Effector memory CD8-positive, alpha-beta T cell (primary cell): ENCODE measurements around the gene EEIG1.

Source experiments
- ATAC-seq: fragments of 150-1000 bp; cut with Tn5 transposase; replicated peaks from 2 replicates; pipeline ENCODE4 v1.10.0; 2021; ENCODE audit warnings: mild to moderate bottlenecking, moderate library complexity
- DNase-seq, 3 experiments: peaks; one replicate each; pipeline ENCODE4 v3.0.0; 2021
- H3K27ac Mint-ChIP-seq, 2 donors: one replicate each; pipeline ENCODE4 v1.8.0; 2022; ENCODE audit warnings: mild to moderate bottlenecking in 2 of 2, mixed read lengths in 2 of 2, moderate library complexity in 2 of 2
- H3K27me3 Mint-ChIP-seq, 2 donors: one replicate each; pipeline ENCODE4 v1.8.0; 2022; ENCODE audit warnings: mixed read lengths in 2 of 2
- H3K36me3 Mint-ChIP-seq: one replicate; pipeline ENCODE4 v1.8.0; 2022; ENCODE audit warnings: mild to moderate bottlenecking, moderate library complexity, mixed read lengths; ENCODE audit not compliant: insufficient read depth
- H3K4me1 Mint-ChIP-seq, 2 donors: one replicate each; pipeline ENCODE4 v1.8.0; 2022; ENCODE audit warnings: low read depth in 2 of 2, mixed read lengths in 2 of 2
- H3K4me3 Mint-ChIP-seq, 2 donors: one replicate each; pipeline ENCODE4 v1.8.0; 2022; ENCODE audit warnings: mild to moderate bottlenecking in 2 of 2, mixed read lengths in 2 of 2, moderate library complexity in 2 of 2
- H3K9me3 Mint-ChIP-seq, 2 donors: one replicate each; pipeline ENCODE4 v1.8.0; 2022; ENCODE audit warnings: mixed read lengths in 2 of 2

EEIG1 gene

DNA sequence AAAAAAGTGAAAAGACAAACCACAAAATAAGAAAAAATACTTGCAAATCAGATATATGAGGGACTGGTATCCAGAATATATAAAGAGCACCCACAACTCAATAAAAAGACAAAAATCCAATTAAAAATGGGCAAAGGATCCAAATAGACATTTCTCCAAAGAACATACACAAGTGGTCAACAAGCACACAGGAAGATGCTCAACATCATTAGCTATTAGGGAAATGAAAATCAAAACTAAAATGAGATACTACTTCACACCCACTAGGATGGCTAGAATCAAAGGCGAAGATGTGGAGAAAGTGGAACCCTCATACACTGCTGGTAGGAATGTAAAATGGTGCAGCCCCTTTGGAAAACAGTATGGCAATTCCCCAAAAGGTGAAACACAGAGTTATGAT, 22.1 kb downstream of the EEIG1 start:
- H3K27me3 Mint-ChIP-seq, result no peaks in the 10 kb centered on the region
- peak overlapping the region; percentile 63 to 71 for H3K27ac Mint-ChIP-seq
- no peak overlapping the region for H3K4me3 Mint-ChIP-seq
- H3K36me3 Mint-ChIP-seq, result peaks cover 59% of the 10 kb centered on the region
- DNase-seq (no peak), ATAC-seq (no peak)
- no peaks in the 10 kb centered on the region for H3K9me3 Mint-ChIP-seq
- H3K4me1 Mint-ChIP-seq, result peaks cover 63 to 79% of the 10 kb centered on the region in 2 donors

DNA sequence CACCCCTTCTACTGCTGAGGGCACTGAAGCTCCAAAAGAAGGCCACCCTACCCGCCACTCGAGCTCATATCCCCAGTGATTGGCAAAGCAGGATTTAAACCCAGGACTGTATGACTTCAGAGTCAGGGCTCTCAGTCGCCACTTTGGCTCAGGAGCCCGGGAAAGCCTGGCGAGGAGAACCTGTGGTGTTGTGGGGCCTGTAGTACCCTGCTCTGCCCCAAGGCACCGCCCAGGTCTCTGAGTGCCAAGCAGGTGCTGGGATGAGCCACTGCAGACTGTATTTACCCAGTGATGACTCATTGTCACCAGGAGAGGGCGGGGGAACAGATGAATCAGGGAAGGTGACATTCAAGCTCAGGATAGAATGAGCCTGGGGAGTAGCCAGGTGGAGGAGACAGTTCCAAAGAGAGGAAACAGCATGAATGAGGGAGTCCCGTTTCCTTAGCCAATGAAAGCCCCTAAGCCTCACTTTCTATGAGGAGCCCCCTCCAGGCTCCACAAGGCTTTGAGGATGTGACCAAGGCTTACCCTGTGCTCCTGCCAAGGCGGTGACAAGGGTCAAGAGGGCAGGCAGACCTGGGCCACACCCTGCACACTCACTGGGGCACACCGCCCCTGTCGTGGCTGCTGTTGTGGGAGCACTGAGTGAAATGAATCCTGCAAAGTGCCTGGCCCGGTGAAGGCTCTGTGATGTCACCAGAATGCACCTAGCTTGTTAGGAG, 25.3 kb downstream of the EEIG1 start:
- Mint-ChIP-seq H3K27me3 (no peaks in the 10 kb centered on the region), H3K27ac (peak overlapping the region; percentile 30 to 85)

GRCh38 chr9:127954831-127955293, 25.9 kb downstream of the EEIG1 start:
- Mint-ChIP-seq H3K36me3 (peaks cover 71% of the 10 kb centered on the region), H3K27ac (peak overlapping the region; percentile 30 to 85), H3K4me3 (peak overlapping the region; percentile 56 to 67), H3K4me1 (peaks cover 38 to 57% of the 10 kb centered on the region in 2 donors), H3K9me3 (no peaks in the 10 kb centered on the region), H3K27me3 (no peaks in the 10 kb centered on the region)
- no peak for ATAC-seq
- no peak for DNase-seq

More for the DNA sequence above, 25.3 kb downstream of the EEIG1 start:
- H3K36me3 Mint-ChIP-seq, result peaks cover 67% of the 10 kb centered on the region
- H3K4me3 Mint-ChIP-seq, result peak overlapping the region; percentile 56 to 67
- DNase-seq (peak; percentile 58 to 68 (median 64)), ATAC-seq (peak; percentile 94)
- H3K4me1 Mint-ChIP-seq, result peaks cover 41 to 59% of the 10 kb centered on the region in 2 donors
- no peaks in the 10 kb centered on the region for H3K9me3 Mint-ChIP-seq

DNA sequence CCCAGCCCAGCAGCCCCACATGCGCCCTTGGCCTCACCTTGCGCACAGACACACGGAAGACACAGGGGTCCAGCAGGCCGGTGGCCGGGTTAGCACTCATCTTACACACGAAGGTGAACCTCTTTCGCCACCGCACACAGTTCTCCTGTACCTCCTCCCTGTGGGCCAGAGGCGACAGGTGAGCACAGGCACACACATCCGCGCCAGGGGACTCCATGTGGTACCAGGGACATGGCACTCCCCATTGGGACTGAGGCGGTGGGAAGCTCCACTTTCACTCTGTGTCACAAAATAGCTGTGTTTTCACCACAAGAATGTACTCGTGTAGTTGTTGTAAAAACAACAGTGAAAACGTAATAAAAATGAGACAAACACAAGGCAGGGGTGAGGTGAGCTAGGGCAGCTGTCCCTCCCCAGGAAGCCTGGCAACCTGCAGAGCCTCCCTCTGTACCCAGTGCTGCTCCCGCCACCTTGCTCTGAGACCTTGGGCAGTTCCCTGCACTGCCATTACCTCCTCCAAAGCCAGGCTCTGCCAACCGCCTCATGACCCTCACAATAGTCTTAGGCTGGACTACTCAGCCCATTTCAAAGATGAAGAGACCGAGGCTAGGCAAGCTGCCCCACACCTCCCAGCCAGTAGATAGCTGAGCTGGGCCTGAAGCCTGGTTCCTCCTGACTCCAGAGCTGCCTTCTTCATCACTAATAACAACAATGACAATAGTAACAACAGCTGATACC, 26.9 kb downstream of the EEIG1 start:
- no peaks in the 10 kb centered on the region for H3K9me3 Mint-ChIP-seq
- H3K27ac Mint-ChIP-seq, result peak overlapping the region in 1 of 2 donors; percentile 85
- ATAC-seq, result no peak
- H3K27me3 Mint-ChIP-seq, result no peaks in the 10 kb centered on the region
- H3K4me1 Mint-ChIP-seq, result peaks cover 31 to 49% of the 10 kb centered on the region in 2 donors
- DNase-seq, result no peak
- peaks cover 76% of the 10 kb centered on the region for H3K36me3 Mint-ChIP-seq
- peak overlapping the region in 1 of 2 donors; percentile 56 for H3K4me3 Mint-ChIP-seq

DNA sequence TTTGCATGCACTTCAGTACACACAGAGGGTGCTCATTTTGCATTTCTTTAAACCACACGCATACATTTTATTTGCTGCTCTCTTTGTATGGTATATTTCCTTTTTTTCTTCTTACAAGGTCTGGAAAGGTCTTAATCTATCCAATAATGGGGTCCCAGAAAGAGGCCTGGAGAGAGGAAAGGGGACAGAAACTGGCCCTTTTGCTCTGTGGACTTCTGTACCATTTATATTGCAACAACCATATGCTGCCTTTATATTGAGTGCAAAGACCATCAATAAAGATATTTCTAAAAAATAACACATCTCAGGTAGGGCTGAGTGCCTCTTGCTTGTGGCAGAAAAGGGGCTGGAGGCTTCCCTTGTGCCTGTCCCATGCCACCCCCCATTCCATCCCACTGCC, 27.6 kb downstream of the EEIG1 start:
- ATAC-seq (no peak), DNase-seq (no peak)
- peaks cover 31 to 46% of the 10 kb centered on the region in 2 donors for H3K4me1 Mint-ChIP-seq
- H3K9me3 Mint-ChIP-seq, result no peaks in the 10 kb centered on the region
- no peak overlapping the region for H3K4me3 Mint-ChIP-seq
- H3K27ac Mint-ChIP-seq, result peak overlapping the region in 1 of 2 donors; percentile 85
- no peaks in the 10 kb centered on the region for H3K27me3 Mint-ChIP-seq
- peaks cover 77% of the 10 kb centered on the region for H3K36me3 Mint-ChIP-seq

- H3K27me3 Mint-ChIP-seq, result no peaks in the 10 kb centered on the region
- no peaks in the 10 kb centered on the region for H3K9me3 Mint-ChIP-seq
- H3K36me3 Mint-ChIP-seq, result peaks cover 91% of the 10 kb centered on the region
- peak overlapping the region; percentile 81 to 82 for H3K27ac Mint-ChIP-seq
- ATAC-seq (no peak), DNase-seq (no peak)
- peaks cover 26 to 40% of the 10 kb centered on the region in 2 donors for H3K4me1 Mint-ChIP-seq
- no peak overlapping the region for H3K4me3 Mint-ChIP-seq
Measured at GRCh38 chr9:127950513-127951289, 30.1 kb downstream of the EEIG1 start.

- peaks cover 20 to 33% of the 10 kb centered on the region in 2 donors for H3K4me1 Mint-ChIP-seq
- H3K36me3 Mint-ChIP-seq, result peaks cover 91% of the 10 kb centered on the region
- DNase-seq (no peak), ATAC-seq (no peak)
- H3K27ac Mint-ChIP-seq, result peak overlapping the region; percentile 38 to 81
- no peaks in the 10 kb centered on the region for H3K9me3 Mint-ChIP-seq
- H3K4me3 Mint-ChIP-seq, result no peak overlapping the region
- no peaks in the 10 kb centered on the region for H3K27me3 Mint-ChIP-seq
Measured at GRCh38 chr9:127949827-127950512, 30.8 kb downstream of the EEIG1 start.

DNA sequence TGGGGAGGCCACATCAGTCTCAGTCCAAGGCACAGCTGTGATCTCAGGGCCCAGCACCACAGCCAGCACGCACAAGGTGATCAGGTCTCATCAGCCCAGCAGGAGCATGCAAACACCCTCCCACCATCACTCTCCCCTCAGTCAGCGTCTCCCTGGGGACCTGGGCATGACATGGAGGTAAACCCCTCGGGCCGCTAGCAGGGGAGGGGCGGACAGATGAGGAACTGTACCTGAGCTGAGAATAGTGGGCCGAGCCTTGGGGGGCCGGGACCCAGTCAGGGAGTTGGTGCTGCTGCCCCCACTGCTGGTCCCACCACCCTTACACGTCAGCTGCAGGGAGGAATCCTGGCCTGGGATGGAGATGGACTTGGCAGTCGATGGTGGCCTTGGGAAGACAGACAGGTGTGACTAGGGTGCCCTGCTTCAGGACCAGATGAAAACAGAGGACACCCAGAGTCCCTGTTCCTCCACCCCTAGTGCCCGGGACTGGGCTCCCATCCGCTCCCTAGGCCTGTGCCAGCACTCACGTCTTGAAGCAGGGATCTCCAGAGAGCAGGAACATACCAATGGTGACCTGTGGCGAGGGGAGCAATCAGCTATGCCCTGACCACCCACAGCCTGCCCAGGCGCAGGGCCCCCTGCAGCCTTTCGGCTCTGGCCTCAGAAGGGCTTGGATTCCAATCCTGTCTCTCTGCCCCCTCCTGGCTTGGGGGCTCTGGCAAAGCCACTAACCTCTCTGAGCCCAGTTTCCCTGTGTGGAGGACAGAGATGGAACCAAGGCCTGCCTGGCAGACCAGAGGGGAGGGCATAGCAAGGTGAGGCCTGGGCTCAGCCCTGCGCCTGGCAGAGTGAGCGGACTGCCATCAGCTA, 32.7 kb downstream of the EEIG1 start:
- no peaks in the 10 kb centered on the region for H3K27me3 Mint-ChIP-seq
- ATAC-seq (no peak), DNase-seq (no peak)
- H3K27ac Mint-ChIP-seq, result peak overlapping the region; percentile 60 to 82
- peaks cover 11 to 24% of the 10 kb centered on the region in 2 donors for H3K4me1 Mint-ChIP-seq
- peaks cover 88% of the 10 kb centered on the region for H3K36me3 Mint-ChIP-seq
- H3K9me3 Mint-ChIP-seq, result no peaks in the 10 kb centered on the region
- H3K4me3 Mint-ChIP-seq, result no peak overlapping the region

DNA sequence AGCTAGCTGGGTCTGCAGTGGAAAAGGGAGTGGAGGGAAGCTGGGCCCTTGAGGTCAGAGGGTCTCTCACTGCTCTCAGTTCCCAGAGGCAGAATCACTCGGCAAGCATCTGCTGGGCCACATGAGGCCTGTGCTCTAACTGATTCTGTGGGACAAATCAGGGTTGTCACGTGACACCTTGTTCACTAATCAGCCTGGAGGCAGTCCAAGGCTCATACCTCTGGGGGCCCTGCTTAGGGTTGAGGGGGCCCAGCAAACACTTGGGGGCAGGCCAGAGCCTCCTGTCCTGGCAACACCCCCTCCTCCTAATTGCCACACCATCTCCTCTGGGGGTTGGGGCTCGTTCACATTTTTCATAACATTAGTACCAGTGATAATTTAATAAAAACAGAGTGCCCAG, 34.1 kb downstream of the EEIG1 start:
- H3K4me1 Mint-ChIP-seq, result peaks cover 15 to 26% of the 10 kb centered on the region in 2 donors
- H3K27ac Mint-ChIP-seq, result peak overlapping the region in 1 of 2 donors; percentile 60
- H3K4me3 Mint-ChIP-seq, result no peak overlapping the region
- H3K27me3 Mint-ChIP-seq, result no peaks in the 10 kb centered on the region
- ATAC-seq (no peak), DNase-seq (no peak)
- H3K36me3 Mint-ChIP-seq, result peaks cover 85% of the 10 kb centered on the region
- no peaks in the 10 kb centered on the region for H3K9me3 Mint-ChIP-seq

DNA sequence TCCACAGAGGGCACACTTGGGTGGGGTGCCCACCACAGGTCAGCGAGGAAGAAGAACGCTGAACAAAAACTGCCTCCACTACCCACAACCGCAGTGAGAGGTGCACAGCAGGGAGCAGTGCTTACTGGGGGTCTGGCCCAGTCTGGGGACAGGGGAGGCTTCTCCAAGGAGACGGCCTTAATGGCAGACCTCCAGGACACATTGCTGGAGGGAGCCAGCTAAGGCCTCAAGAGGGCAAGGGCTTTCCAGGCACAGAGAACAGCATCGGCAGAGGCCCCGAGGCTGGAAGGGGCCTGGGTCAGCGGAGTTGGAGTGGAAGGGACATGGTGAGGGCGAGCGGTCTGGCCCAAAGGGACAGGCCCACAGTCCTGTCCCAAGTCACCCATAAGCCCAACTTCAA, 34.8 kb downstream of the EEIG1 start:
- Mint-ChIP-seq H3K4me1 (peaks cover 15 to 26% of the 10 kb centered on the region in 2 donors), H3K27ac (peak overlapping the region; percentile 8 to 15), H3K36me3 (peaks cover 80% of the 10 kb centered on the region), H3K4me3 (no peak overlapping the region), H3K9me3 (no peaks in the 10 kb centered on the region), H3K27me3 (no peaks in the 10 kb centered on the region)
- no peak for DNase-seq
- no peak for ATAC-seq

DNA sequence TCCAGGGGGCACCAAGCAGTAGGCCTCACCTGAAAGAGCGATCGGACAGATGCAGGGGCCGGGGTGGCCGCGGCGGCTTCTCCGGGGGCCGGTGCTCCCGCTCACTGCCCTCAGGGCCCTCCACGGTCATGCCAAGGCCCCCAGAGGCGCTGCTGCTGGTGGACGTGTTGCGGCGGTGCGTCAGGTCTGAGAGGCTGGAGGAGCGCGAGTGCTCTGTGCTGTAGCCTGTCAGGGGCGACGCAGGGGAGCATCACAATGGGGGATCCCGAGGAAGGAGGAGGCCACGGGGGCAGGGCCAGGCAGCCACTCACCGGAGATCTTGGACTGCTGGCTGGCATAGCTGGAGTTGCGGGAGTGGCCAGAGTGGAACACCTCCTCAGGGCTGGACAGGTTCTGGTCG, 35.5 kb downstream of the EEIG1 start:
- no peak for DNase-seq
- peaks cover 15 to 22% of the 10 kb centered on the region in 2 donors for H3K4me1 Mint-ChIP-seq
- no peaks in the 10 kb centered on the region for H3K27me3 Mint-ChIP-seq
- no peak for ATAC-seq
- no peaks in the 10 kb centered on the region for H3K9me3 Mint-ChIP-seq
- peak overlapping the region in 1 of 2 donors; percentile 15 for H3K27ac Mint-ChIP-seq
- peaks cover 81% of the 10 kb centered on the region for H3K36me3 Mint-ChIP-seq
- H3K4me3 Mint-ChIP-seq, result no peak overlapping the region

DNA sequence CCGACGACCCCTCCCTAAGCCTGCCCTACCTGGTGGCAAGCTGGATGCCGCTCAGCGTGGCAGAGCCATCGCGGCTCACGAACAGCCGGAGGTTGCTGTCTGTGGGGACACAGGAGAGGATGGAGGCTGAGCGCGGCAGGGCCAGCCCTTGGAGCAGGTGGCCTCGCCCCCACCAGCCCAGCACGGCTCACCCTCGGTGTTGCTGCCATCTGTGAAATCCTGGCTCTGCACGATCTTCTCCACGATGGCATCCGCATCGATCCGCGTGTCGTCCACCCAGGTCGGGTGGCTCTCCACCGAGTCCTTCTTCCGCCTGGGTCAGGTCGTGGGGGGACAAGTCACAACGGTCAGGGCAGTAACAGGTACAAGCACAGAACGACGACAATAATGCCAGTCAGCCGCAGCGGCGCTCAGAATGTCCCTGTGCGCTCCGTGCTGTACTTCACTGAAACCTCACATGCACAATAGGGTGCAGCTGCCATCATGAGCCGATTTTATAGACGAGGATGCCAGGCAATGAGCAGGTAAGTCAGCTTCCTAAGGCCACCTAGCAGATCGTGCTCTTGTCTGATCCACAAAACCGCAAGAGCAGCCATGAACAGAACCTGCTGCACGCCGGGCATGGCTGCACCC, 36.1 kb downstream of the EEIG1 start:
- H3K4me1 Mint-ChIP-seq, result peaks cover 13 to 20% of the 10 kb centered on the region in 2 donors
- H3K4me3 Mint-ChIP-seq, result no peak overlapping the region
- DNase-seq, result no peak
- no peak for ATAC-seq
- H3K36me3 Mint-ChIP-seq, result peaks cover 80% of the 10 kb centered on the region
- H3K9me3 Mint-ChIP-seq, result no peaks in the 10 kb centered on the region
- no peaks in the 10 kb centered on the region for H3K27me3 Mint-ChIP-seq
- peak overlapping the region in 1 of 2 donors; percentile 15 for H3K27ac Mint-ChIP-seq
